Liver (tissue), 9 donors: Measurements from ENCODE around the gene TMEM245. TPM values are rescaled to one million over a fixed set of nuclear protein-coding genes. Genes with fewer than 3 reads are reported as not detected.

Experiments used
- DNase-seq: peaks from one replicate; pipeline ENCODE4 v3.0.0-alpha.2; 2017; ENCODE audit warnings: low spot score
- H3K27ac ChIP-seq, 2 donors: one replicate each; pipeline ENCODE4 v1.7.0; 2013; ENCODE audit warnings: inconsistent platforms in 2 of 2, low read length in 2 of 2, control low read depth in 1 of 2, low read depth in 1 of 2, mild to moderate bottlenecking in 1 of 2
- H3K27me3 ChIP-seq, 4 donors: one replicate each; pipeline versions ENCODE4 v1.6.1 to v1.7.0; 2013; ENCODE audit warnings: low read length in 3 of 4, inconsistent platforms in 1 of 4, mild to moderate bottlenecking in 1 of 4, moderate library complexity in 1 of 4; ENCODE audit not compliant: control insufficient read depth in 4 of 4, insufficient read depth in 4 of 4
- H3K36me3 ChIP-seq, 4 donors: one replicate each; pipeline versions ENCODE4 v1.6.1 to v1.7.0; 2013; ENCODE audit warnings: low read length in 3 of 4, mild to moderate bottlenecking in 3 of 4, low read depth in 1 of 4, moderate library complexity in 1 of 4; ENCODE audit not compliant: control insufficient read depth in 4 of 4, insufficient read depth in 3 of 4
- H3K4me1 ChIP-seq, 4 donors: one replicate each; pipeline versions ENCODE4 v1.6.1 to v1.7.0; 2013; ENCODE audit warnings: low read length in 3 of 4, mild to moderate bottlenecking in 3 of 4, moderate library complexity in 1 of 4; ENCODE audit not compliant: control insufficient read depth in 4 of 4, insufficient read depth in 4 of 4
- H3K4me3 ChIP-seq, 3 donors: one replicate each; pipeline versions ENCODE4 v1.6.1 to v1.7.0; 2013; ENCODE audit warnings: low read length in 3 of 3, control low read depth in 1 of 3, low read depth in 1 of 3, mild to moderate bottlenecking in 1 of 3
- H3K9ac ChIP-seq, 2 donors: one replicate each; pipeline ENCODE4 v1.7.0; 2013; ENCODE audit warnings: low read length in 2 of 2, mild to moderate bottlenecking in 2 of 2, moderate library complexity in 2 of 2, control low read depth in 1 of 2, low read depth in 1 of 2
- H3K9me3 ChIP-seq, 4 donors: one replicate each; pipeline versions ENCODE4 v1.6.1 to v1.7.0; 2013; ENCODE audit warnings: low read length in 3 of 4; ENCODE audit not compliant: control insufficient read depth in 4 of 4
- EGR1 ChIP-seq, 2 donors: IDR thresholded peaks; 2 replicates each; pipeline ENCODE4 v1.6.1; 2016 to 2018; ENCODE audit warnings: antibody characterized with exemption in 2 of 2, low read depth in 2 of 2
- FOXA1 ChIP-seq: IDR thresholded peaks from 2 replicates; pipeline ENCODE4 v1.6.1; 2016; ENCODE audit warnings: antibody characterized with exemption
- FOXA2 ChIP-seq: IDR thresholded peaks from 2 replicates; pipeline ENCODE4 v1.6.1; 2016; ENCODE audit warnings: antibody characterized with exemption
- GABPA ChIP-seq, 2 donors: IDR thresholded peaks in 1 of 2; conservative IDR thresholded peaks in 1 of 2; 2 replicates each; pipeline ENCODE4 v1.6.1; 2016; ENCODE audit warnings: antibody characterized with exemption in 2 of 2, mild to moderate bottlenecking in 1 of 2, moderate library complexity in 1 of 2
- HNF4A ChIP-seq, 2 donors: conservative IDR thresholded peaks; 2 replicates each; pipeline ENCODE4 v1.6.1; 2016; ENCODE audit warnings: antibody characterized with exemption in 2 of 2, mild to moderate bottlenecking in 2 of 2
- HNF4G ChIP-seq: IDR thresholded peaks from 2 replicates; pipeline ENCODE4 v1.6.1; 2016; ENCODE audit warnings: antibody characterized with exemption
- JUND ChIP-seq, 2 donors: IDR thresholded peaks; 2 replicates each; pipeline ENCODE4 v1.6.1; 2016; ENCODE audit warnings: antibody characterized with exemption in 2 of 2
- NR2F2 ChIP-seq: IDR thresholded peaks from 2 replicates; pipeline ENCODE4 v1.6.1; 2016; ENCODE audit warnings: antibody characterized with exemption
- RAD21 ChIP-seq, 2 donors: IDR thresholded peaks; 2 replicates each; pipeline ENCODE4 v1.6.1; 2016; ENCODE audit warnings: antibody characterized with exemption in 2 of 2, mild to moderate bottlenecking in 2 of 2
- RXRA ChIP-seq, 2 donors: IDR thresholded peaks; 2 replicates each; pipeline ENCODE4 v1.6.1; 2017 to 2018; ENCODE audit warnings: antibody characterized with exemption in 2 of 2, mild to moderate bottlenecking in 1 of 2
- SP1 ChIP-seq: IDR thresholded peaks from 2 replicates; pipeline ENCODE4 v1.6.1; 2018; ENCODE audit warnings: antibody characterized with exemption, mild to moderate bottlenecking
- TAF1 ChIP-seq: conservative IDR thresholded peaks from 2 replicates; pipeline ENCODE4 v1.6.1; 2016; ENCODE audit warnings: antibody characterized with exemption, mild to moderate bottlenecking
- YY1 ChIP-seq: IDR thresholded peaks from 2 replicates; pipeline ENCODE4 v1.6.1; 2016; ENCODE audit warnings: antibody characterized with exemption, mild to moderate bottlenecking
- WGBS: extraction: QIAGEN DNeasy Blood & Tissue Kit; methylation state at CpG from one replicate; pipeline ENCODE4 v1.1.7; 2013; 5-methylcytosine and 5-hydroxymethylcytosine counted together
- polyA plus RNA-seq, 2 donors: library from polyadenylated mRNA; stranded (reverse) in 1 of 2; unstranded in 1 of 2; fragments of 200-250 nt in 1 of 2; fragments of >200 nt in 1 of 2; fragmentation: Nextera tagmentation in 1 of 2; extraction: Ambion mirVana in 1 of 2; gene quantifications; one replicate each; pipeline versions ENCODE4 v1.2.1 to v1.2.3, GENCODE V29; 2013 to 2015
- total RNA-seq, 2 donors: library from RNA; depleted of rRNA; stranded (reverse); fragments of >200 nt; gene quantifications; one replicate each; pipeline ENCODE4 v1.2.3, GENCODE V29; 2014
- TF ChIP-seq, protein P1 (sequence below): IDR thresholded peaks from 2 replicates; pipeline ENCODE4 v1.6.1; 2016; ENCODE audit warnings: antibody characterized with exemption
- TF ChIP-seq, protein P2 (sequence below): IDR thresholded peaks from 2 replicates; pipeline ENCODE4 v1.6.1; 2016; ENCODE audit warnings: antibody characterized with exemption
- TF ChIP-seq, protein P3 (sequence below): IDR thresholded peaks from 2 replicates; pipeline ENCODE4 v1.6.1; 2016; ENCODE audit warnings: antibody characterized with exemption, mild to moderate bottlenecking
- TF ChIP-seq, protein P4 (sequence below): fragments of 150-350 bp; IDR thresholded peaks from 2 replicates; pipeline ENCODE4 v1.5.1; 2017; ENCODE audit warnings: improper control_type of control experiment, low read depth, low read length; ENCODE audit not compliant: missing input control
- TF ChIP-seq, protein P5 (sequence below): IDR thresholded peaks from 2 replicates; pipeline ENCODE4 v1.6.1; 2016; ENCODE audit warnings: antibody characterized with exemption
- donor health status: healthy.
- donor health status: healthy.
- donor health status: healthy.
- donor health status: healthy.
- donor health status: healthy.

The TMEM245 gene
- total and polyA plus RNA-seq, 4 donors, result 13.7 to 75.3 (median 31.2) TPM

DNA sequence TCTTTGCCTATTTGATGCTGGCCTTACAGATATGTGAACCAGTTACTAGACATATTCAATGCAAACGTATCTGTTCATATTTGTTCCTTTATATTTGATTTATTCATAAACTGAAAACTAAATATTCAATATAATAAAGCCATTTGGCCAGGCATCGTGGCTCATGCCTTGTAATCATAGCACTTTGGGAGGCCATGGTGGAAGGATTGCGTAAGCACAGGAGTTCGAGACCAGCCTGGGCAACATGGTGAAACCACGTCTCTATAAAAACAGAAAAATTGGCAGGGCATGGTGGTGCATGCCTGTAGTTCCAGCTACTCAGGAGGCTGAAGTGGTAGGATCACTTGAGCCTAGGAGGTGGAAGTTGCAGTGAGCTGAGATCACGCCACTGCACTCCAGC lies 57.2 kb downstream of the TMEM245 start:
- Histone ChIP-seq H3K27me3 (no peaks in the 10 kb centered on the region), H3K4me3 (no peak overlapping the region), H3K27ac (no peak overlapping the region), H3K9ac (no peak overlapping the region), H3K4me1 (no peaks in the 10 kb centered on the region), H3K36me3 (peaks cover 8 to 34% (median 18%) of the 10 kb centered on the region in 4 donors), H3K9me3 (no peaks in the 10 kb centered on the region)
- TF ChIP-seq, protein P1, sequence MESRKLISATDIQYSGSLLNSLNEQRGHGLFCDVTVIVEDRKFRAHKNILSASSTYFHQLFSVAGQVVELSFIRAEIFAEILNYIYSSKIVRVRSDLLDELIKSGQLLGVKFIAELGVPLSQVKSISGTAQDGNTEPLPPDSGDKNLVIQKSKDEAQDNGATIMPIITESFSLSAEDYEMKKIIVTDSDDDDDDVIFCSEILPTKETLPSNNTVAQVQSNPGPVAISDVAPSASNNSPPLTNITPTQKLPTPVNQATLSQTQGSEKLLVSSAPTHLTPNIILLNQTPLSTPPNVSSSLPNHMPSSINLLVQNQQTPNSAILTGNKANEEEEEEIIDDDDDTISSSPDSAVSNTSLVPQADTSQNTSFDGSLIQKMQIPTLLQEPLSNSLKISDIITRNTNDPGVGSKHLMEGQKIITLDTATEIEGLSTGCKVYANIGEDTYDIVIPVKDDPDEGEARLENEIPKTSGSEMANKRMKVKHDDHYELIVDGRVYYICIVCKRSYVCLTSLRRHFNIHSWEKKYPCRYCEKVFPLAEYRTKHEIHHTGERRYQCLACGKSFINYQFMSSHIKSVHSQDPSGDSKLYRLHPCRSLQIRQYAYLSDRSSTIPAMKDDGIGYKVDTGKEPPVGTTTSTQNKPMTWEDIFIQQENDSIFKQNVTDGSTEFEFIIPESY, result no peak
- TF ChIP-seq JUND (IDR thresholded peaks at IDR 0.05) (no peak), EGR1 (IDR thresholded peaks at IDR 0.05; ENCODE audit: low read depth in 2 of 2) (no peak), GABPA (IDR thresholded peaks at IDR 0.05 in 1 of 2, conservative IDR thresholded peaks at IDR 0.05 in 1 of 2) (no peak), HNF4G (no peak), RXRA (IDR thresholded peaks at IDR 0.05) (no peak), TAF1 (no peak)
- TF ChIP-seq, protein P2, sequence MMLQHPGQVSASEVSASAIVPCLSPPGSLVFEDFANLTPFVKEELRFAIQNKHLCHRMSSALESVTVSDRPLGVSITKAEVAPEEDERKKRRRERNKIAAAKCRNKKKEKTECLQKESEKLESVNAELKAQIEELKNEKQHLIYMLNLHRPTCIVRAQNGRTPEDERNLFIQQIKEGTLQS, result no peak
- TF ChIP-seq, protein P3, sequence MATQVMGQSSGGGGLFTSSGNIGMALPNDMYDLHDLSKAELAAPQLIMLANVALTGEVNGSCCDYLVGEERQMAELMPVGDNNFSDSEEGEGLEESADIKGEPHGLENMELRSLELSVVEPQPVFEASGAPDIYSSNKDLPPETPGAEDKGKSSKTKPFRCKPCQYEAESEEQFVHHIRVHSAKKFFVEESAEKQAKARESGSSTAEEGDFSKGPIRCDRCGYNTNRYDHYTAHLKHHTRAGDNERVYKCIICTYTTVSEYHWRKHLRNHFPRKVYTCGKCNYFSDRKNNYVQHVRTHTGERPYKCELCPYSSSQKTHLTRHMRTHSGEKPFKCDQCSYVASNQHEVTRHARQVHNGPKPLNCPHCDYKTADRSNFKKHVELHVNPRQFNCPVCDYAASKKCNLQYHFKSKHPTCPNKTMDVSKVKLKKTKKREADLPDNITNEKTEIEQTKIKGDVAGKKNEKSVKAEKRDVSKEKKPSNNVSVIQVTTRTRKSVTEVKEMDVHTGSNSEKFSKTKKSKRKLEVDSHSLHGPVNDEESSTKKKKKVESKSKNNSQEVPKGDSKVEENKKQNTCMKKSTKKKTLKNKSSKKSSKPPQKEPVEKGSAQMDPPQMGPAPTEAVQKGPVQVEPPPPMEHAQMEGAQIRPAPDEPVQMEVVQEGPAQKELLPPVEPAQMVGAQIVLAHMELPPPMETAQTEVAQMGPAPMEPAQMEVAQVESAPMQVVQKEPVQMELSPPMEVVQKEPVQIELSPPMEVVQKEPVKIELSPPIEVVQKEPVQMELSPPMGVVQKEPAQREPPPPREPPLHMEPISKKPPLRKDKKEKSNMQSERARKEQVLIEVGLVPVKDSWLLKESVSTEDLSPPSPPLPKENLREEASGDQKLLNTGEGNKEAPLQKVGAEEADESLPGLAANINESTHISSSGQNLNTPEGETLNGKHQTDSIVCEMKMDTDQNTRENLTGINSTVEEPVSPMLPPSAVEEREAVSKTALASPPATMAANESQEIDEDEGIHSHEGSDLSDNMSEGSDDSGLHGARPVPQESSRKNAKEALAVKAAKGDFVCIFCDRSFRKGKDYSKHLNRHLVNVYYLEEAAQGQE, result no peak
- 82% methylated on average over 6 of the region's 6 CpGs for WGBS
- no peak for DNase-seq

DNA sequence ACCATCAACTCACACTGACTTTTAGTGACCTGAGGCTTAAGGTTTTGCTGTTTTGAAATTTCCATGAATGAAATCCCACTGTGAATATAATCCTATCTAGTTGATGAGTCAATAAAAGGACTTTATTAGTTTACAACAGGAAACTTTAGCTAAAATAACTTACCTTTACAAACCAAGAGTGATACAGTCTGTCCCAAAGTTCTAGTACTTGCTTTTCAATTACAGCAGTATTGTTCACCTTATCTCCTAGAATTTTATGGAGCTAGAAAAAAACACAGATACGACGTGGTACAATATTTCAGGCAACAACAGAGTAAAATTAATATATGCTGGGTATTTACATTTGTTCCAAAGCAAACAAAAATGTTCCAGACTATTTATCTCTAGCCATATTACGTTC lies 59.6 kb downstream of the TMEM245 start:
- H3K27me3 ChIP-seq, result no peaks in the 10 kb centered on the region
- H3K9ac ChIP-seq, result no peak overlapping the region
- H3K27ac ChIP-seq, result no peak overlapping the region
- TF ChIP-seq EGR1 (IDR thresholded peaks at IDR 0.05; ENCODE audit: low read depth in 2 of 2) (no peak), NR2F2 (no peak), SP1 (no peak), HNF4G (no peak), GABPA (IDR thresholded peaks at IDR 0.05 in 1 of 2, conservative IDR thresholded peaks at IDR 0.05 in 1 of 2) (no peak), HNF4A (conservative IDR thresholded peaks at IDR 0.05) (no peak), TAF1 (no peak), FOXA1 (no peak), RAD21 (IDR thresholded peaks at IDR 0.05) (no peak), JUND (IDR thresholded peaks at IDR 0.05) (no peak), YY1 (no peak), RXRA (IDR thresholded peaks at IDR 0.05) (no peak), FOXA2 (no peak)
- TF ChIP-seq, protein P3, result no peak
- TF ChIP-seq, protein P2, result no peak
- TF ChIP-seq, protein P4, sequence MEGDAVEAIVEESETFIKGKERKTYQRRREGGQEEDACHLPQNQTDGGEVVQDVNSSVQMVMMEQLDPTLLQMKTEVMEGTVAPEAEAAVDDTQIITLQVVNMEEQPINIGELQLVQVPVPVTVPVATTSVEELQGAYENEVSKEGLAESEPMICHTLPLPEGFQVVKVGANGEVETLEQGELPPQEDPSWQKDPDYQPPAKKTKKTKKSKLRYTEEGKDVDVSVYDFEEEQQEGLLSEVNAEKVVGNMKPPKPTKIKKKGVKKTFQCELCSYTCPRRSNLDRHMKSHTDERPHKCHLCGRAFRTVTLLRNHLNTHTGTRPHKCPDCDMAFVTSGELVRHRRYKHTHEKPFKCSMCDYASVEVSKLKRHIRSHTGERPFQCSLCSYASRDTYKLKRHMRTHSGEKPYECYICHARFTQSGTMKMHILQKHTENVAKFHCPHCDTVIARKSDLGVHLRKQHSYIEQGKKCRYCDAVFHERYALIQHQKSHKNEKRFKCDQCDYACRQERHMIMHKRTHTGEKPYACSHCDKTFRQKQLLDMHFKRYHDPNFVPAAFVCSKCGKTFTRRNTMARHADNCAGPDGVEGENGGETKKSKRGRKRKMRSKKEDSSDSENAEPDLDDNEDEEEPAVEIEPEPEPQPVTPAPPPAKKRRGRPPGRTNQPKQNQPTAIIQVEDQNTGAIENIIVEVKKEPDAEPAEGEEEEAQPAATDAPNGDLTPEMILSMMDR, result no peak
- TF ChIP-seq, protein P5, sequence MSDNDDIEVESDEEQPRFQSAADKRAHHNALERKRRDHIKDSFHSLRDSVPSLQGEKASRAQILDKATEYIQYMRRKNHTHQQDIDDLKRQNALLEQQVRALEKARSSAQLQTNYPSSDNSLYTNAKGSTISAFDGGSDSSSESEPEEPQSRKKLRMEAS, result no peak
- TF ChIP-seq, protein P1, result no peak
- H3K36me3 ChIP-seq, result peaks cover 7 to 43% (median 32%) of the 10 kb centered on the region in 4 donors
- no peak for DNase-seq
- 59% methylated on average over 3 of the region's 3 CpGs for WGBS
- H3K4me3 ChIP-seq, result no peak overlapping the region
- no peaks in the 10 kb centered on the region for H3K9me3 ChIP-seq
- H3K4me1 ChIP-seq, result no peaks in the 10 kb centered on the region
